HUES48 (cell line): Measurements from ENCODE around the gene GAL3ST3.
"Not testable (repeated sequence)": the region's sequence is repeated elsewhere in the genome, so short reads cannot be mapped to it uniquely, and the experiment has no call there.

Experiments
- H3K27ac ChIP-seq: one replicate; pipeline ENCODE4 v1.7.0; 2013; ENCODE audit warnings: low read depth, low read length, inconsistent platforms
- H3K27me3 ChIP-seq: 2 replicates; pipeline ENCODE4 v1.6.1; 2013; ENCODE audit warnings: mild to moderate bottlenecking, low read length; ENCODE audit not compliant: control insufficient read depth, insufficient read depth
- H3K36me3 ChIP-seq: 2 replicates; pipeline ENCODE4 v1.6.1; 2013; ENCODE audit warnings: low read length; ENCODE audit not compliant: control insufficient read depth, insufficient read depth
- H3K4me1 ChIP-seq: 2 replicates; pipeline ENCODE4 v1.6.1; 2013; ENCODE audit warnings: mild to moderate bottlenecking, low read length; ENCODE audit not compliant: control insufficient read depth, insufficient read depth
- H3K4me3 ChIP-seq: 2 replicates; pipeline ENCODE4 v1.5.1; 2013; ENCODE audit warnings: mild to moderate bottlenecking, low read depth, low read length
- H3K9ac ChIP-seq: 2 replicates; pipeline ENCODE4 v1.6.1; 2013; ENCODE audit warnings: mild to moderate bottlenecking, low read depth, low read length, moderate library complexity
- H3K9me3 ChIP-seq: 2 replicates; pipeline ENCODE4 v1.6.1; 2013; ENCODE audit warnings: low read length; ENCODE audit not compliant: control insufficient read depth, insufficient read depth

Gene GAL3ST3

DNA sequence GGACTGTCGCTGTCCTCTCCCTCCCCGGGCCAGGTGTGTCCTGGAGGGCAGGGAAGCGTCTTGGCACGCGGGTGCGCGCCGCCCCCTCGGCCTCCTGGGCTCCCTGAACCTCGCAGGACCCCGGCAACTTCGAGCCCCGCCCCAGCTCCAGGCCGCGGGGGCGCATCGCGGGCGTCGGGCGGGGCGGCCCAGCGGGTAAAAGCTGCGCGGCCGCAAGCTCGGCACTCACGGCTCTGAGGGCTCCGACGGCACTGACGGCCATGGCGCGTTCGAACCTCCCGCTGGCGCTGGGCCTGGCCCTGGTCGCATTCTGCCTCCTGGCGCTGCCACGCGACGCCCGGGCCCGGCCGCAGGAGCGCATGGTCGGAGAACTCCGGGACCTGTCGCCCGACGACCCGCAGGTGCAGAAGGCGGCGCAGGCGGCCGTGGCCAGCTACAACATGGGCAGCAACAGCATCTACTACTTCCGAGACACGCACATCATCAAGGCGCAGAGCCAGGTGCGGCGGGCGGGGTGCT lies 37.1 kb downstream of the GAL3ST3 start, which contains the start of gene CST6:
TSS of gene CST6 (plus strand) at position 224 of the 519 bp plus-strand sequence. CDS start at position 261, 37 bp downstream.
- H3K9me3 ChIP-seq = no peaks in the 10 kb centered on the region
- peaks cover 5% of the 10 kb centered on the region for H3K4me1 ChIP-seq
- peak within 1 kb of the TSS; percentile 51; the same call in 1 of the 2 replicates for H3K4me3 ChIP-seq
- H3K27me3 ChIP-seq = peaks cover 17% of the 10 kb centered on the region
- no peaks in the 10 kb centered on the region for H3K36me3 ChIP-seq
- H3K27ac ChIP-seq = no peak within 1 kb of the TSS
- no peak within 1 kb of the TSS for H3K9ac ChIP-seq

GRCh38 chr11:66011239-66011784 lies 37.6 kb downstream of the GAL3ST3 start:
- Histone ChIP-seq H3K36me3 (no peaks in the 10 kb centered on the region), H3K9me3 (no peaks in the 10 kb centered on the region), H3K27ac (no peak overlapping the region), H3K9ac (no peak overlapping the region), H3K27me3 (peaks cover 17% of the 10 kb centered on the region), H3K4me3 (peak overlapping the region; percentile 51; the same call in 1 of the 2 replicates), H3K4me1 (peaks cover 8% of the 10 kb centered on the region)

GRCh38 chr11:66010036-66010435 lies 38.9 kb downstream of the GAL3ST3 start:
- H3K36me3 ChIP-seq, H3K9me3 ChIP-seq, H3K27ac ChIP-seq, H3K9ac ChIP-seq, H3K4me3 ChIP-seq, H3K4me1 ChIP-seq: not testable (repeated sequence)
- H3K27me3 ChIP-seq = peaks cover 17% of the 10 kb centered on the region

DNA sequence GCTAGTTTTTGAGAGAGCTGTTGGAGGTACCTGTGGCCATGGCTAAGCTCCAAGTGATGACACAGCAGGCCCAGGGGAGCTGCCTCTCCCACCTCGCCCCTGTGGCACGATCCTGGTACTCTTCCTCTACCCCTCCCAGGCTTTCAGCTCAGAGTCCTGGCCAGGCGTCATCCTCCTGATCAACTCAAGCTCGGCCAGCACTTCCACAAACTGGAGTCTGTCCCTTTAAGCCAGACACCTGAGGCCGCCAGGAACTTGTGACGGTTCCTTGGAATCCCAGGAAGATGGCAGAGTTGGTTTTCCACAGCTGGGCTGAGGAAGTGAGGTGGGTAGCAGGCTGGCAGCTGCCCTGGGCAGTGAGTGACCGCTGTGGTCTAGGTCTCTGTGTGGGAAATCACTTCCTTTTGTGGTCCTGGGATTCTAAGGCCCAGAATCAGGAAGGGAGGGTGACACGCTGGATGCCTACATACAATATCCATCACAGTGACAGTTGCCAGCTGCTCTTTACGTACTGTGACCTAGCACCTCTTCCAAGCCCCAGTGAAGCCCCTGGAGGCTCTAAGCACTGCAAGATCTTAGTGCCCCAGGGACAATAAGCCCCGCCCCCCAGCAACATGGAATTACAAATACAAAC lies 40.4 kb downstream of the GAL3ST3 start:
- peaks cover 8% of the 10 kb centered on the region for H3K4me1 ChIP-seq
- H3K4me3 ChIP-seq = no peak overlapping the region
- no peaks in the 10 kb centered on the region for H3K9me3 ChIP-seq
- H3K27ac ChIP-seq = no peak overlapping the region
- H3K27me3 ChIP-seq = peaks cover 17% of the 10 kb centered on the region
- H3K9ac ChIP-seq = no peak overlapping the region
- H3K36me3 ChIP-seq = peaks cover 20% of the 10 kb centered on the region

GRCh38 chr11:66008095-66008467 lies 40.9 kb downstream of the GAL3ST3 start:
- H3K27ac ChIP-seq = no peak overlapping the region
- H3K9ac ChIP-seq = no peak overlapping the region
- H3K9me3 ChIP-seq = no peaks in the 10 kb centered on the region

GRCh38 chr11:66007201-66007634 lies 41.7 kb downstream of the GAL3ST3 start:
- H3K4me1 ChIP-seq = peaks cover 8% of the 10 kb centered on the region
- no peaks in the 10 kb centered on the region for H3K9me3 ChIP-seq
- H3K27ac ChIP-seq = peak overlapping the region; percentile 67
- peaks cover 22% of the 10 kb centered on the region for H3K36me3 ChIP-seq
- no peak overlapping the region for H3K4me3 ChIP-seq
- H3K9ac ChIP-seq = no peak overlapping the region
- peaks cover 11% of the 10 kb centered on the region for H3K27me3 ChIP-seq

More at GRCh38 chr11:66008095-66008467, 40.9 kb downstream of the GAL3ST3 start:
- H3K4me1 ChIP-seq = peaks cover 8% of the 10 kb centered on the region
- H3K36me3 ChIP-seq = peaks cover 22% of the 10 kb centered on the region
- no peak overlapping the region for H3K4me3 ChIP-seq
- peaks cover 17% of the 10 kb centered on the region for H3K27me3 ChIP-seq

- Histone ChIP-seq H3K36me3 (peaks cover 22% of the 10 kb centered on the region), H3K27ac (peak overlapping the region; percentile 67), H3K4me3 (no peak overlapping the region), H3K9me3 (no peaks in the 10 kb centered on the region), H3K9ac (no peak overlapping the region), H3K4me1 (peaks cover 8% of the 10 kb centered on the region), H3K27me3 (peaks cover 7% of the 10 kb centered on the region)
These were observed 42.1 kb downstream of the GAL3ST3 start for GRCh38 chr11:66006891-66007176.

DNA sequence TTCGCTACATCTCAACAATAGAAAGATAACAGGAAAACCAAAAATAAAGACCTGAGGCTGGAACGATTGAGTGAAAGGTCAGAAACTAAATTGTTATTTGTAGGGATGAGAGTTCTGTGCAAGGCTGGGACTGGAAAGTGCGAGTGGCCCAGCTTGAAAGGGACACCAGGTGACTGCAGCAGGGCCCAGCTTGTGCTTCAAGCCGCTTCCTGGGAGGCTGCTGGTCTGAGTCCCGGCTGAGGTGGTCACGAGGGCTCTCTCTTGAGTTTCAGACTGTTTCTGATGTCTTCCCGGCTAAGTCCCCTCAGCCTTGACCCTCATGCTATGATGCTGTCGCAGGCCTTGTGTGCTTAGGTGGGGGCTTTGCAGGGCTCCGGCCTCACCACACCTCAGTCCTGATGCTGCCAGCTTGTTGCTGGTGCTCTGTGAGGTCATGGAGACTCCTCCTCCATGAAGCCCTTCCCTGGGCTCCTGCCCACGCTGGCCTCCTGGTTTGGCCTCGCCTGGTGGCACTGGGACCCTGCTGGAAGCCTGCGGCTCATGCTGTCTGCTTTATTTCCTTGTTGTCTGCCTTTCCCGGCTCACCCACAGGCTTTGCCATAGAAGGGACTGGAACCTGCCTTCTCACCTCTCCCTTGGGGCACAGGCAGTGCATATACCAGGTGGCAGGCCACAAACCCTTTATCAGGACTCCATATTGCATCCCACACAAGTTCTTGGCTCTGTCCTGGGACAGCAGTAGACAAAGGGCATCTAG lies 42.6 kb downstream of the GAL3ST3 start:
- Histone ChIP-seq H3K9ac (no peak overlapping the region), H3K27me3 (peaks cover 2% of the 10 kb centered on the region), H3K27ac (no peak overlapping the region)

DNA sequence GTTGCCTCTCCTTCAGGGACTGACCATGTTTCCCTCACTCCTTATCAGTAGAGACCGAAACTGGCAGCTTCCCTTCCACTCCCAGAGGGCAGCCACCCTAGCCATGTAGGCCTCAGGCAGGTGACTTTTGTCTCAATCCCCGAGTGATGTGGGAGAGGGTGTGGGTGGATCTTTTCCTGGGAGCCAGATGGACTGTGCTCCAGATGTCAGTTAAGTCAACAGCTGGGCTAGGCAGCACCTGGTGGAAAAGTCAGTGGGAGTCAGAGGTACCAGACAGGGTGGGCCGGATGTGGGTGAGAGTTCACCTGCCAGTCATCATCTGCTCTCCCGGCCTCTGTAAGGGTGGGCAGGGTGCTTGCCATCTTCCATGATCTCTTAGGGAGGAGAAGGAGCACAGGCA lies 44.8 kb downstream of the GAL3ST3 start:
- Histone ChIP-seq H3K4me1 (peaks cover 8% of the 10 kb centered on the region), H3K27ac (no peak overlapping the region), H3K9ac (no peak overlapping the region), H3K9me3 (no peaks in the 10 kb centered on the region), H3K36me3 (peaks cover 34% of the 10 kb centered on the region), H3K27me3 (no peaks in the 10 kb centered on the region), H3K4me3 (no peak overlapping the region)

More for the DNA sequence above, 42.6 kb downstream of the GAL3ST3 start:
- Histone ChIP-seq H3K36me3 (peaks cover 22% of the 10 kb centered on the region), H3K4me3 (no peak overlapping the region), H3K9me3 (no peaks in the 10 kb centered on the region), H3K4me1 (peaks cover 8% of the 10 kb centered on the region)

GRCh38 chr11:66003291-66003690 lies 45.7 kb downstream of the GAL3ST3 start:
- no peak overlapping the region for H3K27ac ChIP-seq
- no peaks in the 10 kb centered on the region for H3K9me3 ChIP-seq
- no peaks in the 10 kb centered on the region for H3K27me3 ChIP-seq
- H3K4me3 ChIP-seq = peak overlapping the region; percentile 95
- no peak overlapping the region for H3K9ac ChIP-seq
- peaks cover 8% of the 10 kb centered on the region for H3K4me1 ChIP-seq
- H3K36me3 ChIP-seq = peaks cover 43% of the 10 kb centered on the region
